HG03097 (cell line): ENCODE results near the gene ARTN.

Experiments used
- ATAC-seq: cut with Tn5 transposase; IDR thresholded peaks from one replicate; pipeline ENCODE4 v1.9.1; 2021; ENCODE audit not compliant: unreplicated experiment, low FRiP score

ARTN gene

GRCh38 chr1:43982241-43982640 lies 48.6 kb downstream of the ARTN start:
- ATAC-seq, result no peak

- ATAC-seq, result no peak
Measured at GRCh38 chr1:43982808-43983207, 49.2 kb downstream of the ARTN start.

GRCh38 chr1:43983253-43983899 lies 49.8 kb downstream of the ARTN start:
- ATAC-seq, result no peak

- ATAC-seq, result no peak
Measured at GRCh38 chr1:43984855-43985254, 51.3 kb downstream of the ARTN start.

- ATAC-seq, result no peak
Measured at GRCh38 chr1:43985984-43986595, 52.5 kb downstream of the ARTN start.

GRCh38 chr1:43986712-43987111 lies 53.1 kb downstream of the ARTN start:
- no peak for ATAC-seq
